IPS DF 6.9 (cell line): ENCODE measurements around the gene CERS6.

Experiments
- DNase-seq: peaks from one replicate; pipeline ENCODE4 v3.0.0-alpha.2; 2013; ENCODE audit warnings: low read depth, low spot score
- H3K27ac ChIP-seq: one replicate; pipeline ENCODE4 v1.5.1; 2013; ENCODE audit warnings: low read length, control low read depth
- H3K27me3 ChIP-seq: 2 replicates; pipeline ENCODE4 v1.6.1; 2013; ENCODE audit warnings: mild to moderate bottlenecking, low read length; ENCODE audit not compliant: control insufficient read depth, insufficient read depth
- H3K36me3 ChIP-seq: 2 replicates; pipeline ENCODE4 v1.6.1; 2013; ENCODE audit warnings: low read length; ENCODE audit not compliant: control insufficient read depth, insufficient read depth
- H3K4me1 ChIP-seq: 2 replicates; pipeline ENCODE4 v1.6.1; 2013; ENCODE audit warnings: low read length; ENCODE audit not compliant: control insufficient read depth, insufficient read depth
- H3K4me3 ChIP-seq: 2 replicates; pipeline ENCODE4 v1.5.1; 2013; ENCODE audit warnings: mild to moderate bottlenecking, low read length
- H3K9me3 ChIP-seq: 2 replicates; pipeline ENCODE4 v1.6.1; 2013; ENCODE audit warnings: low read length, inconsistent platforms; ENCODE audit not compliant: control insufficient read depth, insufficient read depth
- WGBS: extraction: QIAGEN DNeasy Blood & Tissue Kit; methylation state at CpG from one replicate; pipeline ENCODE4 v1.1.7; 2013; ENCODE audit warnings: mixed read lengths, missing lambda C conversion rate; ENCODE audit not compliant: insufficient read length, insufficient coverage; 5-methylcytosine and 5-hydroxymethylcytosine counted together

The CERS6 gene

GRCh38 chr2:168694173-168694572 lies 238.1 kb downstream of the CERS6 start:
- Histone ChIP-seq H3K27ac (no peak overlapping the region), H3K36me3 (no peaks in the 10 kb centered on the region), H3K4me1 (no peaks in the 10 kb centered on the region), H3K4me3 (no peak overlapping the region), H3K27me3 (no peaks in the 10 kb centered on the region), H3K9me3 (no peaks in the 10 kb centered on the region)
- DNase-seq = no peak
- no CpG with 5 or more reads among the region's 3 CpGs for WGBS

- Histone ChIP-seq H3K27ac (no peak overlapping the region), H3K36me3 (no peaks in the 10 kb centered on the region), H3K27me3 (no peaks in the 10 kb centered on the region), H3K9me3 (no peaks in the 10 kb centered on the region), H3K4me3 (no peak overlapping the region), H3K4me1 (no peaks in the 10 kb centered on the region)
- whole genome bisulfite sequencing = no CpG with 5 or more reads among the region's 6 CpGs
- DNase-seq = no peak
Measured at GRCh38 chr2:168694866-168695265, 238.8 kb downstream of the CERS6 start.

DNA sequence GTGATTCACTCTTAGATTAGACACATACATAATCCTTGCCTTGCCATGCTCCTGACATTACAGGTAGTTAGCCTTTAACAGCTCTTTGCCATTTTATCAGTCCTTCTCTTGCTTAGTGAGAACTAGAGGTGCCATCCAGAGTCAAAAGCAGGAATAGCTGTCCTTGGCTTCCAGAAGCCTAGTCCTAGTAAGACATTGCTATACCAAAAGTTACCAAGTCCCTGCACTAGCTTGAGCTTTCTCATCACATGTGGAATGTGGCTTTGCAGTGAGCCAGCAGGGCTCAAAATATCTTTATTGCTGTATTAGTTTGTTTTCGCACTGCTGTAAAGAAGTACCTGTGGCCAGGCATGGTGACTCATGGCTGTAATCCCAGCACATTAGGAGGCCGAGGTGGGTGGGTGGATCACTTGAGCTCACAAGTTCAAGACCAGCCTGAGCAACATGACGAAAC lies 241.6 kb downstream of the CERS6 start:
- no peaks in the 10 kb centered on the region for H3K27me3 ChIP-seq
- H3K27ac ChIP-seq = no peak overlapping the region
- no CpG with 5 or more reads among the region's 3 CpGs for WGBS
- H3K4me1 ChIP-seq = no peaks in the 10 kb centered on the region
- no peaks in the 10 kb centered on the region for H3K9me3 ChIP-seq
- no peak for DNase-seq
- H3K4me3 ChIP-seq = no peak overlapping the region
- H3K36me3 ChIP-seq = no peaks in the 10 kb centered on the region

DNA sequence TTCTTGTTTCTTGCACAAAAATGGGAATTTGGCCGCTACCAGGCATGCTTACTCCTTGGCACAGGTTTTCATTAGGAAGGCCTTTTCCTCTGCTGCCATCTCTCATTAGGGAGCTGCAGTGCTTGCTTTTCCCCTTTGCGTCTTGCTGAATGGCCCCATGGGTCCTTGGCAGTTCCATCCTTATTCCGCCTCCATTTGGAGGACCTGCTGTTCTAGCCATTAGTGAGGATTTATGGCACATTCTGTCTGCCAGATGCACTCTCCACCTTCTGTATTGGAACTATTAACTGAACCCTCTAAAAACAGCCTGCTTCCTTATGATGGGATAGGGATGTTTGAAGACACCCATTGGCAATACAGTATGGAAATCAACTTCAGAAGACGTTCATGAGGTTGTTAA lies 242.9 kb downstream of the CERS6 start:
- no peak overlapping the region for H3K27ac ChIP-seq
- no peaks in the 10 kb centered on the region for H3K36me3 ChIP-seq
- no peaks in the 10 kb centered on the region for H3K27me3 ChIP-seq
- no peaks in the 10 kb centered on the region for H3K9me3 ChIP-seq
- WGBS = no CpG with 5 or more reads among the region's 4 CpGs
- H3K4me3 ChIP-seq = no peak overlapping the region
- DNase-seq = no peak
- H3K4me1 ChIP-seq = no peaks in the 10 kb centered on the region

- Histone ChIP-seq H3K9me3 (no peaks in the 10 kb centered on the region), H3K36me3 (no peaks in the 10 kb centered on the region), H3K27ac (no peak overlapping the region), H3K4me1 (no peaks in the 10 kb centered on the region), H3K4me3 (no peak overlapping the region), H3K27me3 (no peaks in the 10 kb centered on the region)
- WGBS = no CpG with 5 or more reads among the region's 8 CpGs
- DNase-seq = no peak
Measured at GRCh38 chr2:168699844-168700417, 243.9 kb downstream of the CERS6 start.

DNA sequence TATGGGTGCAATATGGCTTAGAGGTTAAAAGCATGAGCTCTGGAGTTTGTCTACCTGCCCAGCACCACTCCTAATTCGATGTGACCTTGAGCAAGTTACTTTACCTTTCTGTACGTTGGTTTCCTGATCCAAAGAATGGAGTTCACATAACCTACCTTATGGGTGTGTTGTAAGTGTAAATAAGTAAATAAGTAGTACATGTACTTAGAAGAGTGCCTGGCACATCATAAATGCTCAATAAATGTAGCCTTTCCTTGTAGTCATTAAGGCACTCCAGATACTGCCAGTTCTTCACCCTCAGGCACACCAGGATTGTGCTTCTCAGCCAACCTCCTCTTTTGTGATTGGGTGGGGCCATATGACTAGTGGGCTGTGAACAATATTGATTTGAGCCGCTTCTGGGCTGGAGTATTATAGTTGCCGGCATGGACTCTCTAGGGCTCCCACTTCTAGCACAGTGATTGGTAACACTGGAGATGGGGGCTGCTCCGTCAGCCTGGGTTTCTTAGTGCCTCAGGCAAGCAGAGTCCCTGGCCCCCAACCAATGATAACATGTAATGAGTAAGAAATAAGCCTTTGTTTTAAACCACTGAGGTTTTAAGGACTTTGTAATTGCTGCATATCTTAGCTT lies 244.7 kb downstream of the CERS6 start:
- H3K4me3 ChIP-seq = no peak overlapping the region

GRCh38 chr2:168702579-168702978 lies 246.5 kb downstream of the CERS6 start:
- Histone ChIP-seq H3K27ac (no peak overlapping the region), H3K4me1 (no peaks in the 10 kb centered on the region), H3K9me3 (no peaks in the 10 kb centered on the region), H3K4me3 (no peak overlapping the region), H3K36me3 (no peaks in the 10 kb centered on the region), H3K27me3 (no peaks in the 10 kb centered on the region)
- WGBS = no CpG with 5 or more reads among the region's 2 CpGs
- DNase-seq = no peak

More for the DNA sequence above, 244.7 kb downstream of the CERS6 start:
- Histone ChIP-seq H3K9me3 (no peaks in the 10 kb centered on the region), H3K4me1 (no peaks in the 10 kb centered on the region), H3K27ac (no peak overlapping the region), H3K27me3 (no peaks in the 10 kb centered on the region), H3K36me3 (no peaks in the 10 kb centered on the region)
- no peak for DNase-seq
- no CpG with 5 or more reads among the region's 5 CpGs for WGBS

- no peak for DNase-seq
- Histone ChIP-seq H3K27me3 (no peaks in the 10 kb centered on the region), H3K9me3 (no peaks in the 10 kb centered on the region), H3K4me1 (no peaks in the 10 kb centered on the region), H3K27ac (no peak overlapping the region), H3K36me3 (no peaks in the 10 kb centered on the region), H3K4me3 (no peak overlapping the region)
- no CpG with 5 or more reads among the region's 5 CpGs for WGBS
Measured at GRCh38 chr2:168703926-168704325, 247.9 kb downstream of the CERS6 start.

GRCh38 chr2:168705534-168706470 lies 249.7 kb downstream of the CERS6 start:
- no CpG with 5 or more reads among the region's 2 CpGs for WGBS
- no peak for DNase-seq
- H3K4me1 ChIP-seq = no peaks in the 10 kb centered on the region
- H3K27me3 ChIP-seq = no peaks in the 10 kb centered on the region
- no peaks in the 10 kb centered on the region for H3K36me3 ChIP-seq
- H3K9me3 ChIP-seq = no peaks in the 10 kb centered on the region
- H3K4me3 ChIP-seq = no peak overlapping the region
- no peak overlapping the region for H3K27ac ChIP-seq

DNA sequence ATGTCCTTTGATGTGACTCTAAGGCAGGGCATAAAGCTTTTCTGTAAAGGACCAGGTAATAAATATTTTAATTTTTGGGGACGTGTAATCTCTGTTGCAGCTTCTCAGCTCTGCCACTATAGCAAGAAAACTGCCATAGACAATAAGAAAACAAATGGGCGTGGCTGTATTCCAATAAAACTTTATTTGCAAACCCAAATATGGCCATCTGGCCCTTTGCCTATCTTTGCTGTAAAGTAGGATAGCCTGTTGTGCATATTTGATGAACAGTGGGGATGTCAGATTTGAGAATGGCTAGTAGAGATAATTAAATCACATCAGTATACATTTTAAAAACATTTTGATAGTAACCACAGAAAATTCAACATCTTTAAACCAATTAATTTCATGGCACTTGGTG lies 250.7 kb downstream of the CERS6 start:
- H3K27me3 ChIP-seq = no peaks in the 10 kb centered on the region

More for the DNA sequence above, 250.7 kb downstream of the CERS6 start:
- Histone ChIP-seq H3K9me3 (no peaks in the 10 kb centered on the region), H3K4me3 (no peak overlapping the region), H3K36me3 (no peaks in the 10 kb centered on the region), H3K27ac (no peak overlapping the region), H3K4me1 (no peaks in the 10 kb centered on the region)
- no CpG with 5 or more reads among the region's 2 CpGs for WGBS
- no peak for DNase-seq
